GM12891 (cell line): ENCODE data around the gene CENPS.

Experiments used
- POLR2A ChIP-seq: IDR thresholded peaks from 2 replicates; pipeline ENCODE4 v1.6.1; 2011; ENCODE audit warnings: low read depth, low read length, control low read depth
- POLR2AphosphoS5 ChIP-seq: IDR thresholded peaks from 2 replicates; pipeline ENCODE4 v1.6.1; 2011; ENCODE audit warnings: low read depth, low read length, control low read depth
- POU2F2 ChIP-seq: IDR thresholded peaks from 2 replicates; pipeline ENCODE4 v1.6.1; 2011; ENCODE audit warnings: low read depth, mild to moderate bottlenecking, control low read depth, low read length, moderate library complexity
- SPI1 ChIP-seq: IDR thresholded peaks from 2 replicates; pipeline ENCODE4 v1.6.1; 2011; ENCODE audit warnings: low read depth, low read length, control low read depth
- TAF1 ChIP-seq: IDR thresholded peaks from 2 replicates; pipeline ENCODE4 v1.6.1; 2011; ENCODE audit warnings: low read depth, low read length, control low read depth

GRCh38 chr1:10421637-10422036, 8.6 kb upstream of the CENPS start:
- no peak for TF ChIP-seq POLR2A
- TF ChIP-seq SPI1 = no peak
- TF ChIP-seq POLR2AphosphoS5 = no peak
- TF ChIP-seq POU2F2 = no peak
- TF ChIP-seq TAF1 = no peak
